H1 (cell line): ENCODE measurements around the gene CACNA1B. TPM values are rescaled to one million over a fixed set of nuclear protein-coding genes. Genes with fewer than 3 reads are reported as not detected.

Source experiments
- CTCF ChIA-PET: fragments of 300-600 bp; sonication (Branson Sonifier 250); formaldehyde crosslinking; loops from one replicate; lab custom pipeline; 2021; ENCODE audit not compliant: partially characterized antibody; lab: Charles Lee
- POLR2A ChIA-PET: fragments of 300-600 bp; sonication (Branson Sonifier 250); formaldehyde crosslinking; loops from one replicate; lab custom pipeline; 2021; ENCODE audit warnings: inconsistent platforms; ENCODE audit not compliant: partially characterized antibody; lab: Charles Lee
- DNase-seq, 2 experiments: peaks; one replicate each; pipeline versions ENCODE4 v3.0.0 to v3.0.0-alpha.2; 2010 to 2022; ENCODE audit warnings: low spot score in 2 of 2, low read depth in 1 of 2, mixed read lengths in 1 of 2
- FAIRE-seq: peaks from 2 replicates; lab custom pipeline; 2011; peaks lifted over from hg19 to GRCh38; lab: Jason Lieb, UNC
- H2AFZ ChIP-seq: 2 replicates; pipeline ENCODE4 v1.8.1; 2012; ENCODE audit warnings: low read length, inconsistent platforms
- H2AK5ac ChIP-seq: 2 replicates; pipeline ENCODE4 v1.6.1; 2013; ENCODE audit warnings: low read depth, low read length
- H2BK120ac ChIP-seq: replicated peaks from 2 replicates; pipeline ENCODE3; 2013; ENCODE audit warnings: low read depth, low read length, inconsistent platforms
- H2BK12ac ChIP-seq: 2 replicates; pipeline ENCODE4 v1.6.1; 2013; ENCODE audit warnings: low read depth, low read length
- H2BK15ac ChIP-seq: 2 replicates; pipeline ENCODE4 v1.6.1; 2013; ENCODE audit warnings: low read length
- H2BK20ac ChIP-seq: 2 replicates; pipeline ENCODE4 v1.6.1; 2013; ENCODE audit warnings: low read length
- H2BK5ac ChIP-seq: 2 replicates; pipeline ENCODE4 v1.6.1; 2013; ENCODE audit warnings: low read depth, low read length
- H3K14ac ChIP-seq: 2 replicates; pipeline ENCODE4 v1.6.1; 2013; ENCODE audit warnings: inconsistent platforms; ENCODE audit not compliant: insufficient read length
- H3K18ac ChIP-seq: 2 replicates; pipeline ENCODE4 v1.6.1; 2013; ENCODE audit warnings: low read length; ENCODE audit errors: extremely low read depth
- H3K23ac ChIP-seq: 2 replicates; pipeline ENCODE4 v1.6.1; 2013; ENCODE audit warnings: inconsistent platforms; ENCODE audit not compliant: insufficient read length
- H3K23me2 ChIP-seq: 2 replicates; pipeline ENCODE4 v1.6.1; 2013; ENCODE audit warnings: low read depth, low read length
- H3K27ac ChIP-seq: 2 replicates; pipeline ENCODE4 v1.6.1; 2011; ENCODE audit warnings: low read depth, low read length, inconsistent platforms
- H3K27me3 ChIP-seq, 4 experiments: replicated peaks in 1 of 4; 1 replicate in 1 of 4; 2 replicates in 3 of 4; pipeline versions ENCODE4 v1.6.1 to v1.8.1; 2011 to 2013; ENCODE audit warnings: low read length in 3 of 4, mild to moderate bottlenecking in 3 of 4, inconsistent platforms in 2 of 4, mixed read lengths in 2 of 4, moderate library complexity in 1 of 4; ENCODE audit not compliant: control insufficient read depth in 3 of 4, insufficient read depth in 3 of 4; ENCODE audit errors: extremely low read depth in 1 of 4
- H3K36me3 ChIP-seq, 4 experiments: 2 replicates each; pipeline versions ENCODE4 v1.6.1 to v1.8.1; 2011 to 2013; ENCODE audit warnings: mild to moderate bottlenecking in 4 of 4, low read length in 3 of 4, moderate library complexity in 2 of 4, control low read depth in 1 of 4, inconsistent platforms in 1 of 4; ENCODE audit not compliant: insufficient read depth in 4 of 4, control insufficient read depth in 2 of 4
- H3K4ac ChIP-seq: replicated peaks from 2 replicates; pipeline ENCODE3; 2013; ENCODE audit warnings: low read length, low read depth, mixed read lengths, inconsistent platforms; ENCODE audit not compliant: insufficient read length
- H3K4me1 ChIP-seq, 4 experiments: replicated peaks in 1 of 4; 1 replicate in 1 of 4; 2 replicates in 3 of 4; pipeline versions ENCODE4 v1.6.1 to v1.8.1; 2011 to 2013; ENCODE audit warnings: low read length in 3 of 4, inconsistent platforms in 2 of 4, mixed read lengths in 1 of 4; ENCODE audit not compliant: insufficient read depth in 4 of 4, control insufficient read depth in 3 of 4
- H3K4me2 ChIP-seq, 2 experiments: 2 replicates each; pipeline versions ENCODE4 v1.6.1 to v1.8.1; 2011 to 2013; ENCODE audit warnings: low read depth in 2 of 2, low read length in 2 of 2, control low read depth in 1 of 2, inconsistent platforms in 1 of 2, mild to moderate bottlenecking in 1 of 2; ENCODE audit not compliant: insufficient read depth in 1 of 2
- H3K4me3 ChIP-seq, 4 experiments: fragments of 200-600, 300-600 bp in 1 of 4; sonication (generic), shearing (Covaris generic), sonication (Bioruptor Twin) in 1 of 4; 2 replicates each; pipeline versions ENCODE4 v1.5.1 to v1.8.1; 2011 to 2016; ENCODE audit warnings: low read length in 4 of 4, low read depth in 3 of 4, control low read depth in 2 of 4, inconsistent platforms in 2 of 4, mild to moderate bottlenecking in 2 of 4, mixed read lengths in 1 of 4, moderate library complexity in 1 of 4; ENCODE audit not compliant: insufficient read depth in 2 of 4; ENCODE audit errors: extremely low read depth in 1 of 4
- H3K56ac ChIP-seq: replicated peaks from 2 replicates; pipeline ENCODE3; 2013; ENCODE audit warnings: low read depth, mild to moderate bottlenecking, mixed read lengths, low read length, inconsistent platforms; ENCODE audit not compliant: insufficient read length
- H3K79me1 ChIP-seq: 2 replicates; pipeline ENCODE4 v1.6.1; 2013; ENCODE audit warnings: low read depth, low read length, control low read depth
- H3K79me2 ChIP-seq, 2 experiments: 2 replicates each; pipeline versions ENCODE4 v1.6.1 to v1.8.1; 2012 to 2013; ENCODE audit warnings: low read length in 2 of 2, mild to moderate bottlenecking in 2 of 2, inconsistent platforms in 1 of 2; ENCODE audit not compliant: insufficient read depth in 2 of 2, control insufficient read depth in 1 of 2
- H3K9ac ChIP-seq, 4 experiments: replicated peaks in 1 of 4; 1 replicate in 1 of 4; 2 replicates in 3 of 4; pipeline versions ENCODE4 v1.6.1 to v1.8.1; 2011 to 2013; ENCODE audit warnings: low read depth in 3 of 4, low read length in 3 of 4, control low read depth in 2 of 4, mild to moderate bottlenecking in 2 of 4, moderate library complexity in 2 of 4, inconsistent platforms in 1 of 4; ENCODE audit errors: extremely low read depth in 1 of 4
- H3K9me3 ChIP-seq, 2 experiments: 2 replicates each; pipeline versions ENCODE4 v1.6.1 to v1.8.1; 2012 to 2013; ENCODE audit warnings: mild to moderate bottlenecking in 2 of 2, moderate library complexity in 2 of 2, control low read depth in 1 of 2, inconsistent platforms in 1 of 2, low read depth in 1 of 2, low read length in 1 of 2, mixed read lengths in 1 of 2; ENCODE audit not compliant: insufficient read depth in 2 of 2
- H4K20me1 ChIP-seq, 2 experiments: replicated peaks in 1 of 2; 2 replicates each; pipeline versions ENCODE3 to v1.8.1; 2011 to 2013; ENCODE audit warnings: inconsistent platforms in 2 of 2, low read length in 2 of 2, mild to moderate bottlenecking in 1 of 2; ENCODE audit not compliant: insufficient read depth in 2 of 2, control insufficient read depth in 1 of 2
- H4K5ac ChIP-seq: 2 replicates; pipeline ENCODE4 v1.6.1; 2013; ENCODE audit warnings: low read length, low read depth, mixed read lengths, inconsistent platforms; ENCODE audit not compliant: insufficient read length
- H4K8ac ChIP-seq: 2 replicates; pipeline ENCODE4 v1.8.0; 2013; ENCODE audit warnings: mild to moderate bottlenecking, moderate library complexity, low read length, inconsistent platforms; ENCODE audit not compliant: insufficient read depth; ENCODE audit errors: extremely low read depth
- H4K91ac ChIP-seq: replicated peaks from 2 replicates; pipeline ENCODE3; 2013; ENCODE audit warnings: low read length, mixed read lengths, inconsistent platforms; ENCODE audit not compliant: insufficient read length
- ATF2 ChIP-seq: IDR thresholded peaks from 2 replicates; pipeline ENCODE4 v1.6.1; 2012; ENCODE audit warnings: low read length, inconsistent platforms
- E2F6 ChIP-seq: IDR thresholded peaks from 2 replicates; pipeline ENCODE4 v1.6.1; 2012; ENCODE audit warnings: inconsistent platforms
- FOSL1 ChIP-seq: IDR thresholded peaks from 2 replicates; pipeline ENCODE4 v1.6.1; 2011; ENCODE audit warnings: mild to moderate bottlenecking, low read depth, low read length, moderate library complexity; ENCODE audit not compliant: insufficient read depth
- HDAC6 ChIP-seq: IDR thresholded peaks from one replicate; pipeline ENCODE4 v1.7.1; 2012; ENCODE audit warnings: low read depth, mild to moderate bottlenecking, inconsistent platforms, low read length, moderate library complexity
- JUND ChIP-seq: IDR thresholded peaks from 2 replicates; pipeline ENCODE4 v1.6.1; 2011; ENCODE audit warnings: mild to moderate bottlenecking, improper control_type of control experiment, low read length
- POLR2AphosphoS5 ChIP-seq: IDR thresholded peaks from 2 replicates; pipeline ENCODE4 v1.6.1; 2011; ENCODE audit warnings: low read depth, low read length
- RNF2 ChIP-seq: fragments of 200-900, 300-1000 bp; sonication (generic); IDR thresholded peaks from 2 replicates; pipeline ENCODE4 v1.7.1; 2016; ENCODE audit warnings: borderline replicate concordance, low read depth, mild to moderate bottlenecking, antibody characterized with exemption, low read length; ENCODE audit not compliant: poor library complexity, severe bottlenecking; ENCODE audit errors: missing control alignments
- RXRA ChIP-seq: IDR thresholded peaks from 2 replicates; pipeline ENCODE4 v1.6.1; 2011; ENCODE audit warnings: low read depth, mild to moderate bottlenecking, low read length, moderate library complexity; ENCODE audit not compliant: insufficient read depth
- TAF7 ChIP-seq: optimal IDR thresholded peaks from 2 replicates; pipeline ENCODE3; 2011; ENCODE audit warnings: low read depth, mild to moderate bottlenecking, inconsistent platforms, low read length, moderate library complexity, borderline replicate concordance
- TCF12 ChIP-seq: IDR thresholded peaks from 2 replicates; pipeline ENCODE4 v1.6.1; 2011; ENCODE audit warnings: low read depth, mild to moderate bottlenecking, low read length
- WGBS, 2 experiments: shearing (Covaris generic) in 1 of 2; methylation state at CpG; one replicate each; pipeline versions ENCODE4 v1.1.6 to v1.1.7; 2013 to 2015; ENCODE audit warnings: low lambda C conversion rate in 2 of 2, mixed read lengths in 2 of 2, inconsistent platforms in 1 of 2, low coverage in 1 of 2, missing lambda C conversion rate in 1 of 2; ENCODE audit not compliant: insufficient replicate concordance in 2 of 2, insufficient coverage in 1 of 2, insufficient read length in 1 of 2; ENCODE audit errors: extremely low coverage in 1 of 2, missing lambda C conversion rate in 1 of 2; 5-methylcytosine and 5-hydroxymethylcytosine counted together
- polyA plus RNA-seq, 7 experiments: library from polyadenylated mRNA; depleted of rRNA in 3 of 7; stranded (reverse) in 5 of 7; unstranded in 2 of 7; fragments of >200 nt in 5 of 7; fragments of 200-250 nt in 2 of 7; gene quantifications; 1 replicate in 5 of 7; 2 replicates in 1 of 7; 4 replicates in 1 of 7; pipeline versions ENCODE4 v1.2.1 to v1.2.3, GENCODE V29; 2011 to 2013; ENCODE audit warnings: missing spikeins in 2 of 7, mixed read lengths in 2 of 7
- total RNA-seq: library from RNA; stranded (reverse); fragmentation: NEBNext Ultra II Directional; extraction: Animal tissue kit (Norgen Biotek cat#: 25700); gene quantifications from 2 replicates; pipeline ENCODE4 v1.2.1, GENCODE V29; 2021

CACNA1B gene
- total and polyA plus RNA-seq, 2 of the 8 experiments (the other 6 are each of a cell fraction or from before 2014, with no cell fraction given) = 1.5 to 5.7 TPM

- 87% methylated on average over 25 of the region's 29 CpGs; no CpG with 5 or more reads in 1 of the 2 experiments for WGBS, 2 experiments
- H3K14ac ChIP-seq = no peak overlapping the region
- TF ChIP-seq ATF2 (no peak), JUND (no peak), TCF12 (no peak), HDAC6 (no peak), RNF2 (no peak), POLR2AphosphoS5 (no peak), E2F6 (no peak), FOSL1 (no peak), RXRA (no peak), TAF7 (no peak)
Observed at GRCh38 chr9:138046641-138047301, 169.2 kb downstream of the CACNA1B start.

More at GRCh38 chr9:138046641-138047301, 169.2 kb downstream of the CACNA1B start:
- Histone ChIP-seq H4K20me1 (peaks cover 2 to 8% of the 10 kb centered on the region in 2 experiments), H4K5ac (no peak overlapping the region), H3K4me3 (no peak overlapping the region), H3K9me3 (peaks cover 21 to 84% of the 10 kb centered on the region in 2 experiments; a peak in 3 of 4 replicates), H2BK20ac (no peak overlapping the region), H4K91ac (no peak overlapping the region), H2AK5ac (no peak overlapping the region), H3K79me1 (no peaks in the 10 kb centered on the region), H3K23ac (no peak overlapping the region), H3K23me2 (no peaks in the 10 kb centered on the region), H2BK120ac (no peak overlapping the region), H3K9ac (no peak overlapping the region), H3K27me3 (no peaks in the 10 kb centered on the region), H3K4me2 (no peak overlapping the region), H3K27ac (no peak overlapping the region), H2BK15ac (no peak overlapping the region), H3K79me2 (no peaks in the 10 kb centered on the region), H3K4me1 (peaks cover 0 to 6% (median 0%) of the 10 kb centered on the region in 4 experiments; a peak in 2 of 7 replicates), H2BK5ac (no peak overlapping the region), H3K18ac (no peak overlapping the region), H3K56ac (no peak overlapping the region), H2BK12ac (no peak overlapping the region), H3K4ac (no peak overlapping the region), H2AFZ (no peak overlapping the region), H3K36me3 (no peaks in the 10 kb centered on the region; a peak in 1 of 8 replicates), H4K8ac (no peak overlapping the region)
- POLR2A ChIA-PET = no interaction called here
- DNase-seq = peak in 1 of 2 experiments; percentile 39
- FAIRE-seq = no peak
- CTCF ChIA-PET = interaction anchor here (0.5 to 1.8 kb wide), 2 partner anchors 24 to 123 kb away, joined by 3 to 7 read pairs; no protein-coding TSS in a partner anchor
